H9 (cell line): ENCODE data around the gene TAF4B. TPM values are rescaled to one million over a fixed set of nuclear protein-coding genes. Genes with fewer than 3 reads are reported as not detected.

Experiments
- DNase-seq: peaks from one replicate; pipeline ENCODE4 v3.0.0-alpha.2; 2017
- H2AFZ ChIP-seq: one replicate; pipeline ENCODE4 v1.6.1; 2013; ENCODE audit warnings: mild to moderate bottlenecking, low read length, control low read depth, moderate library complexity
- H2AK5ac ChIP-seq: 2 replicates; pipeline ENCODE4 v1.6.1; 2013; ENCODE audit warnings: low read length, control low read depth, mixed read lengths; ENCODE audit not compliant: insufficient read length
- H2BK120ac ChIP-seq: one replicate; pipeline ENCODE4 v1.6.1; 2013; ENCODE audit warnings: low read depth, mild to moderate bottlenecking, low read length, control low read depth, inconsistent platforms; ENCODE audit not compliant: poor library complexity, severe bottlenecking
- H2BK12ac ChIP-seq: 2 replicates; pipeline ENCODE4 v1.6.1; 2013; ENCODE audit warnings: low read length, control low read depth, mixed read lengths, low read depth; ENCODE audit not compliant: insufficient read length
- H2BK15ac ChIP-seq: 2 replicates; pipeline ENCODE4 v1.6.1; 2013; ENCODE audit warnings: low read depth, low read length, control low read depth
- H2BK20ac ChIP-seq: one replicate; pipeline ENCODE4 v1.6.1; 2013; ENCODE audit warnings: low read depth, mild to moderate bottlenecking, low read length, control low read depth, inconsistent platforms; ENCODE audit not compliant: poor library complexity, severe bottlenecking
- H2BK5ac ChIP-seq: 2 replicates; pipeline ENCODE4 v1.6.1; 2013; ENCODE audit warnings: low read length, control low read depth, mixed read lengths; ENCODE audit not compliant: insufficient read length
- H3K14ac ChIP-seq: 2 replicates; pipeline ENCODE4 v1.6.1; 2013; ENCODE audit warnings: low read length, control low read depth; ENCODE audit not compliant: insufficient read depth
- H3K18ac ChIP-seq: 2 replicates; pipeline ENCODE4 v1.6.1; 2013; ENCODE audit warnings: low read depth, mild to moderate bottlenecking, mixed read lengths, low read length, control low read depth; ENCODE audit not compliant: insufficient read length
- H3K23ac ChIP-seq: 2 replicates; pipeline ENCODE4 v1.6.1; 2013; ENCODE audit warnings: low read length, control low read depth, mixed read lengths, low read depth; ENCODE audit not compliant: insufficient read length
- H3K23me2 ChIP-seq: 2 replicates; pipeline ENCODE4 v1.6.1; 2013; ENCODE audit warnings: low read depth, mild to moderate bottlenecking, mixed read lengths, low read length, control low read depth; ENCODE audit not compliant: insufficient read length, poor library complexity, severe bottlenecking
- H3K27ac ChIP-seq: 2 replicates; pipeline ENCODE4 v1.5.1; 2013; ENCODE audit warnings: low read length, control low read depth, mixed read lengths, low read depth; ENCODE audit not compliant: insufficient read length
- H3K27me3 ChIP-seq: 2 replicates; pipeline ENCODE4 v1.6.1; 2013; ENCODE audit warnings: low read length, control low read depth, inconsistent platforms; ENCODE audit not compliant: insufficient read depth
- H3K4ac ChIP-seq: 2 replicates; pipeline ENCODE4 v1.6.1; 2013; ENCODE audit warnings: low read depth, mild to moderate bottlenecking, control low read depth, inconsistent platforms, low read length, moderate library complexity
- H3K4me1 ChIP-seq: 2 replicates; pipeline ENCODE4 v1.6.1; 2013; ENCODE audit warnings: low read length, control low read depth, inconsistent platforms; ENCODE audit not compliant: insufficient read depth
- H3K4me2 ChIP-seq: 2 replicates; pipeline ENCODE4 v1.6.1; 2013; ENCODE audit warnings: low read length, control low read depth, mixed read lengths; ENCODE audit not compliant: insufficient read length, insufficient read depth
- H3K56ac ChIP-seq: 2 replicates; pipeline ENCODE4 v1.6.1; 2013; ENCODE audit warnings: low read depth, mild to moderate bottlenecking, mixed read lengths, low read length, control low read depth; ENCODE audit not compliant: insufficient read length
- H3K79me1 ChIP-seq: 2 replicates; pipeline ENCODE4 v1.6.1; 2013; ENCODE audit warnings: low read depth, mild to moderate bottlenecking, moderate library complexity, low read length, control low read depth, inconsistent platforms; ENCODE audit not compliant: insufficient read depth, poor library complexity, severe bottlenecking
- H3K79me2 ChIP-seq: 2 replicates; pipeline ENCODE4 v1.6.1; 2013; ENCODE audit warnings: low read length, control low read depth, inconsistent platforms; ENCODE audit not compliant: insufficient read depth
- H3K9ac ChIP-seq: 2 replicates; pipeline ENCODE4 v1.6.1; 2013; ENCODE audit warnings: low read length, control low read depth, mixed read lengths; ENCODE audit not compliant: insufficient read length; ENCODE audit errors: extremely low read depth
- H3K9me3 ChIP-seq: one replicate; pipeline ENCODE4 v1.6.1; 2013; ENCODE audit warnings: low read depth, low read length, inconsistent platforms; ENCODE audit not compliant: control insufficient read depth
- H3T11ph ChIP-seq: one replicate; pipeline ENCODE4 v1.6.1; 2013; ENCODE audit warnings: mild to moderate bottlenecking, low read length, control low read depth, inconsistent platforms
- H4K20me1 ChIP-seq: one replicate; pipeline ENCODE4 v1.6.1; 2013; ENCODE audit not compliant: control insufficient read depth, insufficient read length, insufficient read depth
- H4K5ac ChIP-seq: 2 replicates; pipeline ENCODE4 v1.6.1; 2013; ENCODE audit warnings: low read depth, mild to moderate bottlenecking, mixed read lengths, low read length, control low read depth; ENCODE audit not compliant: insufficient read length
- H4K8ac ChIP-seq: replicated peaks from 2 replicates; pipeline ENCODE4 v1.6.1; 2013; ENCODE audit warnings: low read length, control low read depth, mixed read lengths, low read depth; ENCODE audit not compliant: insufficient read length
- H4K91ac ChIP-seq: 2 replicates; pipeline ENCODE4 v1.6.1; 2013; ENCODE audit warnings: low read depth, mild to moderate bottlenecking, moderate library complexity, mixed read lengths, low read length, control low read depth; ENCODE audit not compliant: insufficient read length
- H3K27ac Mint-ChIP-seq, 3 experiments: 2 replicates in 2 of 3; 3 replicates in 1 of 3; pipeline ENCODE4 v1.8.0; 2020 to 2021; ENCODE audit warnings: mixed read lengths in 3 of 3, mild to moderate bottlenecking in 1 of 3, moderate library complexity in 1 of 3
- H3K27me3 Mint-ChIP-seq: 2 replicates; pipeline ENCODE4 v1.8.0; 2021; ENCODE audit warnings: low read depth, mild to moderate bottlenecking, moderate library complexity, mixed read lengths
- H3K36me3 Mint-ChIP-seq, 3 experiments: 2 replicates in 2 of 3; 3 replicates in 1 of 3; pipeline ENCODE4 v1.8.0; 2020 to 2021; ENCODE audit warnings: low read depth in 3 of 3, mixed read lengths in 3 of 3; ENCODE audit not compliant: insufficient read depth in 1 of 3
- H3K4me1 Mint-ChIP-seq, 2 experiments: 2 replicates each; pipeline ENCODE4 v1.8.0; 2020; ENCODE audit warnings: mixed read lengths in 2 of 2
- H3K4me3 Mint-ChIP-seq, 2 experiments: 2 replicates in 1 of 2; 3 replicates in 1 of 2; pipeline ENCODE4 v1.8.0; 2020 to 2021; ENCODE audit warnings: mild to moderate bottlenecking in 2 of 2, mixed read lengths in 2 of 2, moderate library complexity in 1 of 2
- H3K9me3 Mint-ChIP-seq, 2 experiments: 2 replicates in 1 of 2; 3 replicates in 1 of 2; pipeline ENCODE4 v1.8.0; 2020; ENCODE audit warnings: mild to moderate bottlenecking in 2 of 2, mixed read lengths in 2 of 2, moderate library complexity in 1 of 2
- WGBS: extraction: QIAGEN DNeasy Blood & Tissue Kit; methylation state at CpG from one replicate; pipeline ENCODE4 v1.1.7; 2013; ENCODE audit warnings: missing lambda C conversion rate, low lambda C conversion rate, mixed read lengths; ENCODE audit not compliant: insufficient read length; ENCODE audit errors: extremely low coverage; 5-methylcytosine and 5-hydroxymethylcytosine counted together
- total RNA-seq: library from RNA; stranded (reverse); gene quantifications from 2 replicates; pipeline ENCODE4 v1.2.1, GENCODE V29; 2021
- TF ChIP-seq, protein P1 (sequence below): fragments of 200-600 bp; sonication (generic); conservative IDR thresholded peaks from 3 replicates; pipeline ENCODE4 v1.8.0; 2021; ENCODE audit warnings: antibody characterized with exemption, mild to moderate bottlenecking

TAF4B gene
- total RNA-seq, 1 experiment from 2014 or later: 19.8 TPM

DNA sequence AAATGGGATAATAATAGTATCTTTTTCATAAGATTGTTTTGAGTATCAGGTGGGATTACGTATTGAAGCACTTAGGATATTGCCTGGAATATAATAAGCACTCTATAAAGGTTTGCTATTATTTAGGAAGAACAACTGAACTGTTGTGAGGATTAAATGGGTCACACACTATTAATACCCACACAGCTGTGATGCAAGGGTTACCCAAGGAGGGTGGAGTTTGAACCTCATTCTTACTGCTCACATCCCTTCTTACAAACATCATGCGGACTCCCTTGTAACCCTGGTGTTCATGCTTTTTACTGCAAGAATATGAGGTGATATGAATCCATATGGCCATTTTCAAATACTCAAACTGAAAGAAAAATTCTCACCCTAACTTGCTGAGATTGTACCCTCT is 208.6 kb downstream of the TAF4B start:
- H3K18ac ChIP-seq: no peak overlapping the region
- no peak overlapping the region for H2AK5ac ChIP-seq
- no peaks in the 10 kb centered on the region for H3K79me2 ChIP-seq
- Mint-ChIP-seq H3K4me1 (peaks cover 6 to 14% of the 10 kb centered on the region in 2 experiments), H3K4me3 (no peak overlapping the region), H3K27ac (no peak overlapping the region), H3K36me3 (no peaks in the 10 kb centered on the region), H3K9me3 (no peaks in the 10 kb centered on the region), H3K27me3 (peaks cover 5% of the 10 kb centered on the region)
- H3K4me1 ChIP-seq: no peaks in the 10 kb centered on the region
- no peak overlapping the region for H3K23ac ChIP-seq
- H3K27ac ChIP-seq: no peak overlapping the region
- no peaks in the 10 kb centered on the region for H4K20me1 ChIP-seq
- H2BK20ac ChIP-seq: no peak overlapping the region
- H3K27me3 ChIP-seq: no peaks in the 10 kb centered on the region
- H3K4ac ChIP-seq: no peak overlapping the region
- no peak overlapping the region for H2BK5ac ChIP-seq
- H3T11ph ChIP-seq: no peak overlapping the region
- no peak overlapping the region for H2BK15ac ChIP-seq
- H3K9me3 ChIP-seq: no peaks in the 10 kb centered on the region
- H3K9ac ChIP-seq: no peak overlapping the region
- TF ChIP-seq, protein P1, sequence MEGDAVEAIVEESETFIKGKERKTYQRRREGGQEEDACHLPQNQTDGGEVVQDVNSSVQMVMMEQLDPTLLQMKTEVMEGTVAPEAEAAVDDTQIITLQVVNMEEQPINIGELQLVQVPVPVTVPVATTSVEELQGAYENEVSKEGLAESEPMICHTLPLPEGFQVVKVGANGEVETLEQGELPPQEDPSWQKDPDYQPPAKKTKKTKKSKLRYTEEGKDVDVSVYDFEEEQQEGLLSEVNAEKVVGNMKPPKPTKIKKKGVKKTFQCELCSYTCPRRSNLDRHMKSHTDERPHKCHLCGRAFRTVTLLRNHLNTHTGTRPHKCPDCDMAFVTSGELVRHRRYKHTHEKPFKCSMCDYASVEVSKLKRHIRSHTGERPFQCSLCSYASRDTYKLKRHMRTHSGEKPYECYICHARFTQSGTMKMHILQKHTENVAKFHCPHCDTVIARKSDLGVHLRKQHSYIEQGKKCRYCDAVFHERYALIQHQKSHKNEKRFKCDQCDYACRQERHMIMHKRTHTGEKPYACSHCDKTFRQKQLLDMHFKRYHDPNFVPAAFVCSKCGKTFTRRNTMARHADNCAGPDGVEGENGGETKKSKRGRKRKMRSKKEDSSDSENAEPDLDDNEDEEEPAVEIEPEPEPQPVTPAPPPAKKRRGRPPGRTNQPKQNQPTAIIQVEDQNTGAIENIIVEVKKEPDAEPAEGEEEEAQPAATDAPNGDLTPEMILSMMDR: no peak
- DNase-seq: no peak
- H4K8ac ChIP-seq: no peak overlapping the region
- WGBS: no CpG with 5 or more reads among the region's 2 CpGs
- H4K91ac ChIP-seq: no peak overlapping the region
- no peak overlapping the region for H3K4me2 ChIP-seq
- no peak overlapping the region for H2BK120ac ChIP-seq
- H2BK12ac ChIP-seq: no peak overlapping the region
- no peaks in the 10 kb centered on the region for H3K23me2 ChIP-seq
- H3K14ac ChIP-seq: no peak overlapping the region
- no peak overlapping the region for H2AFZ ChIP-seq
- no peaks in the 10 kb centered on the region for H3K79me1 ChIP-seq
- H4K5ac ChIP-seq: no peak overlapping the region
- no peak overlapping the region for H3K56ac ChIP-seq
